HepG2 (cell line): ENCODE results near the gene RNASE4. TPM values are rescaled to one million over a fixed set of nuclear protein-coding genes. Genes with fewer than 3 reads are reported as not detected.

Source experiments
- AKAP8 ChIP-seq: sonication (generic); formaldehyde crosslinking; IDR thresholded peaks from 2 replicates; pipeline ENCODE4 v1.5.1; 2020; ENCODE audit warnings: mild to moderate bottlenecking, missing genetic modification reagents
- GPN1 ChIP-seq: sonication (generic); formaldehyde crosslinking; IDR thresholded peaks from 2 replicates; pipeline ENCODE4 v1.5.1; 2020; ENCODE audit warnings: missing genetic modification reagents, borderline replicate concordance
- PHF8 ChIP-seq: sonication (generic); formaldehyde crosslinking; IDR thresholded peaks from 2 replicates; pipeline ENCODE4 v1.5.0; 2020; ENCODE audit warnings: missing genetic modification reagents
- PPARG ChIP-seq: conservative IDR thresholded peaks from 2 replicates; pipeline ENCODE4 v1.6.1; 2016; ENCODE audit warnings: missing biosample characterization, missing genetic modification reagents
- SETDB1 ChIP-seq: sonication (generic); formaldehyde crosslinking; IDR thresholded peaks from 2 replicates; pipeline ENCODE4 v1.5.1; 2020; ENCODE audit warnings: missing genetic modification reagents, mild to moderate bottlenecking, borderline replicate concordance
- TBL1XR1 ChIP-seq: fragments of 150-350 bp; IDR thresholded peaks from 2 replicates; pipeline ENCODE4 v1.6.1; 2014; ENCODE audit warnings: borderline replicate concordance, low read length; ENCODE audit not compliant: partially characterized antibody
- TMF1 ChIP-seq: sonication (generic); formaldehyde crosslinking; IDR thresholded peaks from 2 replicates; pipeline ENCODE4 v1.8.1; 2022; ENCODE audit warnings: low read depth, missing genetic modification reagents
- ZBTB1 ChIP-seq: sonication (generic); formaldehyde crosslinking; IDR thresholded peaks from 2 replicates; pipeline ENCODE4 v1.4.0; 2020; ENCODE audit warnings: missing genetic modification reagents, borderline replicate concordance
- ZFP36L1 ChIP-seq: sonication (generic); formaldehyde crosslinking; IDR thresholded peaks from 2 replicates; pipeline ENCODE4 v1.8.0; 2022; ENCODE audit warnings: mild to moderate bottlenecking, missing genetic modification reagents, moderate library complexity
- ZNF530 ChIP-seq: sonication (generic); formaldehyde crosslinking; IDR thresholded peaks from 2 replicates; pipeline ENCODE4 v1.5.0; 2020; ENCODE audit warnings: low read depth, mild to moderate bottlenecking, missing genetic modification reagents
- ZNF607 ChIP-seq: sonication (generic); formaldehyde crosslinking; IDR thresholded peaks from 2 replicates; pipeline ENCODE4 v1.5.1; 2020; ENCODE audit warnings: missing genetic modification reagents, mild to moderate bottlenecking, borderline replicate concordance
- ZNF678 ChIP-seq: sonication (generic); formaldehyde crosslinking; IDR thresholded peaks from 2 replicates; pipeline ENCODE4 v1.4.0; 2020; ENCODE audit warnings: mild to moderate bottlenecking, missing genetic modification reagents
- polyA plus RNA-seq, 8 experiments: library from polyadenylated mRNA; depleted of rRNA in 3 of 8; stranded (reverse) in 7 of 8; unstranded in 1 of 8; fragments of >200 nt; fragmentation: Illumina TruSeq in 4 of 8; extraction: Trizol in 4 of 8; gene quantifications; 2 replicates each; pipeline versions ENCODE4 v1.2.1 to v1.2.3, GENCODE V29; 2011 to 2016; ENCODE audit warnings: low read depth in 4 of 8, missing spikeins in 1 of 8, mixed read lengths in 1 of 8; ENCODE audit not compliant: insufficient read depth in 1 of 8
- total RNA-seq, 5 experiments: library from RNA; depleted of rRNA; stranded (reverse); fragments of >200 nt; fragmentation: Illumina TruSeq; extraction: Trizol; gene quantifications; 2 replicates each; pipeline ENCODE4 v1.2.3, GENCODE V29; 2016; ENCODE audit warnings: low read depth in 1 of 5
- TF ChIP-seq, protein P1 (sequence below): IDR thresholded peaks from 2 replicates; pipeline ENCODE4 v1.6.1; 2012; ENCODE audit warnings: low read depth, low read length, improper control_type of control experiment
- TF ChIP-seq, protein P2 (sequence below): sonication (generic); formaldehyde crosslinking; IDR thresholded peaks from 2 replicates; pipeline ENCODE4 v1.8.1; 2022; ENCODE audit warnings: low read depth, mild to moderate bottlenecking, missing genetic modification reagents
- TF ChIP-seq, protein P3 (sequence below): sonication (generic); formaldehyde crosslinking; IDR thresholded peaks from 2 replicates; pipeline ENCODE4 v1.4.0; 2020; ENCODE audit warnings: missing genetic modification reagents, borderline replicate concordance
- TF ChIP-seq, protein P4 (sequence below): sonication (generic); formaldehyde crosslinking; IDR thresholded peaks from 2 replicates; pipeline ENCODE4 v1.5.0; 2020; ENCODE audit warnings: missing genetic modification reagents, mild to moderate bottlenecking, borderline replicate concordance
- TF ChIP-seq, protein P5 (sequence below): sonication (generic); formaldehyde crosslinking; IDR thresholded peaks from 2 replicates; pipeline ENCODE4 v1.4.0; 2020; ENCODE audit warnings: missing genetic modification reagents

The RNASE4 gene
- total and polyA plus RNA-seq, 2 of the 13 experiments (the other 11 are each of a cell fraction or from before 2014, with no cell fraction given), result 109 to 983 TPM

DNA sequence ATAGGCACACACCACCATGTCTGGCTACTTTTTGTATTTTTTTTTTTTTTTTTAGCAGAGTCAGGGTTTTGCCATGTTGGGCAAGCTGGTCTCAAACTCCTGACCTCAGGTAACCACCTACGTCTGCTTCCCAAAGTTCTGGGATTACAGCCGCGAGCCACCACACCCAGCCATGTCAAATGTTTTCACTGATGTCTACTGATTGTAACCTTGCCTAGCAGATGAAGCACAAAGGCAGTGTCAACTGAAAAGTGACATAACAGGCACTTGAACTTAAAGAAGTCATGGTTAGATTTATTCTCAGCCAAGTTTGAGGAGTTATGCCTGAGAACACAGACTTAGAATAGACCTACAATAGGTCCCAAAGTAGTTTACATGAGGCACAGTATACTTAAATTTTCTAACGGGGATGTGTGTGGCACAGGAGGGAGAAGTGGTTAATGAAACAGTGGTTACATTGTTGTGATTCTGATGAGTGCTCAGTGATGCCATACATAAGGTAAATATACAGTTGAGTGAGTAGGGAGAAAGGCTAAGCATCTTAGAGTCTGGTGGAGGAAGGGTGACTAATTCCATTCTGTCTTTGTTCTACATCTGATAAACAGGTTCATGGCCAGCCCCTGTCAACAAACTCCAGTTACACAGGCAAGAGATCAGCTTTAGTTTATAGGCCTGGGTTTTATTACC lies 12.6 kb upstream of the RNASE4 start (continued):
- TF ChIP-seq, protein P1, sequence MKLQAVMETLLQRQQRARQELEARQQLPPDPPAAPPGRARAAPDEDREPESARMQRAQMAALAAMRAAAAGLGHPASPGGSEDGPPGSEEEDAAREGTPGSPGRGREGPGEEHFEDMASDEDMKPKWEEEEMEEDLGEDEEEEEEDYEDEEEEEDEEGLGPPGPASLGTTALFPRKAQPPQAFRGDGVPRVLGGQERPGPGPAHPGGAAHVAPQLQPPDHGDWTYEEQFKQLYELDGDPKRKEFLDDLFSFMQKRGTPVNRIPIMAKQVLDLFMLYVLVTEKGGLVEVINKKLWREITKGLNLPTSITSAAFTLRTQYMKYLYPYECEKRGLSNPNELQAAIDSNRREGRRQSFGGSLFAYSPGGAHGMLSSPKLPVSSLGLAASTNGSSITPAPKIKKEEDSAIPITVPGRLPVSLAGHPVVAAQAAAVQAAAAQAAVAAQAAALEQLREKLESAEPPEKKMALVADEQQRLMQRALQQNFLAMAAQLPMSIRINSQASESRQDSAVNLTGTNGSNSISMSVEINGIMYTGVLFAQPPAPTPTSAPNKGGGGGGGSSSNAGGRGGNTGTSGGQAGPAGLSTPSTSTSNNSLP, result peak; percentile 72
- TF ChIP-seq PPARG (CRISPR knock-in tag), result peak; percentile 87
- TF ChIP-seq, protein P2, sequence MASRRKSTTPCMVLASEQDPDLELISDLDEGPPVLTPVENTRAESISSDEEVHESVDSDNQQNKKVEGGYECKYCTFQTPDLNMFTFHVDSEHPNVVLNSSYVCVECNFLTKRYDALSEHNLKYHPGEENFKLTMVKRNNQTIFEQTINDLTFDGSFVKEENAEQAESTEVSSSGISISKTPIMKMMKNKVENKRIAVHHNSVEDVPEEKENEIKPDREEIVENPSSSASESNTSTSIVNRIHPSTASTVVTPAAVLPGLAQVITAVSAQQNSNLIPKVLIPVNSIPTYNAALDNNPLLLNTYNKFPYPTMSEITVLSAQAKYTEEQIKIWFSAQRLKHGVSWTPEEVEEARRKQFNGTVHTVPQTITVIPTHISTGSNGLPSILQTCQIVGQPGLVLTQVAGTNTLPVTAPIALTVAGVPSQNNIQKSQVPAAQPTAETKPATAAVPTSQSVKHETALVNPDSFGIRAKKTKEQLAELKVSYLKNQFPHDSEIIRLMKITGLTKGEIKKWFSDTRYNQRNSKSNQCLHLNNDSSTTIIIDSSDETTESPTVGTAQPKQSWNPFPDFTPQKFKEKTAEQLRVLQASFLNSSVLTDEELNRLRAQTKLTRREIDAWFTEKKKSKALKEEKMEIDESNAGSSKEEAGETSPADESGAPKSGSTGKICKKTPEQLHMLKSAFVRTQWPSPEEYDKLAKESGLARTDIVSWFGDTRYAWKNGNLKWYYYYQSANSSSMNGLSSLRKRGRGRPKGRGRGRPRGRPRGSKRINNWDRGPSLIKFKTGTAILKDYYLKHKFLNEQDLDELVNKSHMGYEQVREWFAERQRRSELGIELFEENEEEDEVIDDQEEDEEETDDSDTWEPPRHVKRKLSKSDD (CRISPR knock-in tag), result no peak
- TF ChIP-seq GPN1, result no peak
- peak; percentile 41 for TF ChIP-seq TBL1XR1
- no peak for TF ChIP-seq SETDB1
- no peak for TF ChIP-seq ZNF530 (CRISPR knock-in tag)
- TF ChIP-seq, protein P3, sequence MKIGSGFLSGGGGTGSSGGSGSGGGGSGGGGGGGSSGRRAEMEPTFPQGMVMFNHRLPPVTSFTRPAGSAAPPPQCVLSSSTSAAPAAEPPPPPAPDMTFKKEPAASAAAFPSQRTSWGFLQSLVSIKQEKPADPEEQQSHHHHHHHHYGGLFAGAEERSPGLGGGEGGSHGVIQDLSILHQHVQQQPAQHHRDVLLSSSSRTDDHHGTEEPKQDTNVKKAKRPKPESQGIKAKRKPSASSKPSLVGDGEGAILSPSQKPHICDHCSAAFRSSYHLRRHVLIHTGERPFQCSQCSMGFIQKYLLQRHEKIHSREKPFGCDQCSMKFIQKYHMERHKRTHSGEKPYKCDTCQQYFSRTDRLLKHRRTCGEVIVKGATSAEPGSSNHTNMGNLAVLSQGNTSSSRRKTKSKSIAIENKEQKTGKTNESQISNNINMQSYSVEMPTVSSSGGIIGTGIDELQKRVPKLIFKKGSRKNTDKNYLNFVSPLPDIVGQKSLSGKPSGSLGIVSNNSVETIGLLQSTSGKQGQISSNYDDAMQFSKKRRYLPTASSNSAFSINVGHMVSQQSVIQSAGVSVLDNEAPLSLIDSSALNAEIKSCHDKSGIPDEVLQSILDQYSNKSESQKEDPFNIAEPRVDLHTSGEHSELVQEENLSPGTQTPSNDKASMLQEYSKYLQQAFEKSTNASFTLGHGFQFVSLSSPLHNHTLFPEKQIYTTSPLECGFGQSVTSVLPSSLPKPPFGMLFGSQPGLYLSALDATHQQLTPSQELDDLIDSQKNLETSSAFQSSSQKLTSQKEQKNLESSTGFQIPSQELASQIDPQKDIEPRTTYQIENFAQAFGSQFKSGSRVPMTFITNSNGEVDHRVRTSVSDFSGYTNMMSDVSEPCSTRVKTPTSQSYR (CRISPR knock-in tag), result peak; percentile 77; the same call in 1 of the 2 replicates
- no peak for TF ChIP-seq ZNF678 (CRISPR knock-in tag)
- TF ChIP-seq ZBTB1, result no peak
- TF ChIP-seq, protein P4, sequence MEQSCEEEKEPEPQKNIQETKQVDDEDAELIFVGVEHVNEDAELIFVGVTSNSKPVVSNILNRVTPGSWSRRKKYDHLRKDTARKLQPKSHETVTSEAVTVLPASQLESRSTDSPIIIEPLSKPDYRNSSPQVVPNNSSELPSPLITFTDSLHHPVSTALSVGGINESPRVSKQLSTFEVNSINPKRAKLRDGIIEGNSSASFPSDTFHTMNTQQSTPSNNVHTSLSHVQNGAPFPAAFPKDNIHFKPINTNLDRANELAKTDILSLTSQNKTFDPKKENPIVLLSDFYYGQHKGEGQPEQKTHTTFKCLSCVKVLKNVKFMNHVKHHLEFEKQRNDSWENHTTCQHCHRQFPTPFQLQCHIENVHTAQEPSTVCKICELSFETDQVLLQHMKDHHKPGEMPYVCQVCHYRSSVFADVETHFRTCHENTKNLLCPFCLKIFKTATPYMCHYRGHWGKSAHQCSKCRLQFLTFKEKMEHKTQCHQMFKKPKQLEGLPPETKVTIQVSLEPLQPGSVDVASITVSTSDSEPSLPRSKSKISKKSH, result no peak
- no peak for TF ChIP-seq AKAP8 (CRISPR knock-in tag)
- no peak for TF ChIP-seq TMF1
- no peak for TF ChIP-seq PHF8
- TF ChIP-seq, protein P5, sequence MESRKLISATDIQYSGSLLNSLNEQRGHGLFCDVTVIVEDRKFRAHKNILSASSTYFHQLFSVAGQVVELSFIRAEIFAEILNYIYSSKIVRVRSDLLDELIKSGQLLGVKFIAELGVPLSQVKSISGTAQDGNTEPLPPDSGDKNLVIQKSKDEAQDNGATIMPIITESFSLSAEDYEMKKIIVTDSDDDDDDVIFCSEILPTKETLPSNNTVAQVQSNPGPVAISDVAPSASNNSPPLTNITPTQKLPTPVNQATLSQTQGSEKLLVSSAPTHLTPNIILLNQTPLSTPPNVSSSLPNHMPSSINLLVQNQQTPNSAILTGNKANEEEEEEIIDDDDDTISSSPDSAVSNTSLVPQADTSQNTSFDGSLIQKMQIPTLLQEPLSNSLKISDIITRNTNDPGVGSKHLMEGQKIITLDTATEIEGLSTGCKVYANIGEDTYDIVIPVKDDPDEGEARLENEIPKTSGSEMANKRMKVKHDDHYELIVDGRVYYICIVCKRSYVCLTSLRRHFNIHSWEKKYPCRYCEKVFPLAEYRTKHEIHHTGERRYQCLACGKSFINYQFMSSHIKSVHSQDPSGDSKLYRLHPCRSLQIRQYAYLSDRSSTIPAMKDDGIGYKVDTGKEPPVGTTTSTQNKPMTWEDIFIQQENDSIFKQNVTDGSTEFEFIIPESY, result no peak
- peak; percentile 41; the same call in 1 of the 2 replicates for TF ChIP-seq ZNF607 (CRISPR knock-in tag)
- no peak for TF ChIP-seq ZFP36L1 (CRISPR knock-in tag)
